Activated CD8-positive, alpha-beta T cell treated with anti-CD3 and anti-CD28 coated beads, Interleukin-2, amount 10 ng/mL, durations not matched to agents 7 days and 5 days (primary cell): ENCODE results near the gene ELAPOR2. TPM values are rescaled to one million over a fixed set of nuclear protein-coding genes. Genes with fewer than 3 reads are reported as not detected.

ENCODE experiments used
- total RNA-seq, 2 experiments: library from RNA; stranded (reverse); gene quantifications; one replicate each; pipeline ENCODE4 v1.2.3, GENCODE V29; 2021

The ELAPOR2 gene
- total RNA-seq, 2 experiments from 2014 or later, result 2.3 TPM

Other genes starting within 250 kb of the ELAPOR2 start
- gene DMTF1, start 92.8 kb upstream of the ELAPOR2 start, total RNA-seq, result 10 to 100 TPM; 94.7 to 96.8 TPM
- gene TMEM243, start 160.1 kb upstream of the ELAPOR2 start, total RNA-seq, result 10 to 100 TPM; 39.6 to 42.4 TPM